ENCODE measurements around the gene SNAPC1. TPM values are rescaled to one million over a fixed set of nuclear protein-coding genes. Genes with fewer than 3 reads are reported as not detected.

Gene SNAPC1
- total and polyA plus RNA-seq, 2 donors (not counting 3 experiments of a cell fraction or from before 2014, with no cell fraction given), result 12.7 to 14.3 TPM

GRCh38 chr14:61746881-61747280 lies 15.3 kb upstream of the SNAPC1 start:
- Histone ChIP-seq H3K36me3 (ENCODE audit: control insufficient read depth in 2 of 2, extremely low read depth in 1 of 2, insufficient read depth in 2 of 2, low read length in 2 of 2) (peaks cover 10 to 32% of the 10 kb centered on the region in 2 experiments), H2AFZ (ENCODE audit: low read depth, low read length) (no peak overlapping the region), H3K9me3 (replicated peaks; ENCODE audit: control insufficient read depth, insufficient read depth, low read length) (no peaks in the 10 kb centered on the region), H3K9me1 (replicated peaks; ENCODE audit: control insufficient read depth, extremely low read depth, insufficient read depth, low read length) (no peaks in the 10 kb centered on the region), H3K9ac (replicated peaks; ENCODE audit: extremely low read depth, insufficient read depth, low read length) (no peak overlapping the region), H4K20me1 (replicated peaks; ENCODE audit: control insufficient read depth, extremely low read depth, insufficient read depth, low read length) (peaks cover 2% of the 10 kb centered on the region), H3K27me3 (ENCODE audit: control insufficient read depth in 2 of 2, insufficient read depth in 2 of 2, low read length in 2 of 2) (no peaks in the 10 kb centered on the region), H3K79me2 (ENCODE audit: control insufficient read depth, insufficient read depth, low read length) (peaks cover 75% of the 10 kb centered on the region), H3K4me3 (replicated peaks in 1 of 3; ENCODE audit: insufficient read depth in 1 of 3, low read depth in 1 of 3, low read length in 3 of 3) (peak overlapping the region in 1 of 3 experiments; percentile 47), H3K4me2 (ENCODE audit: insufficient read depth, low read length) (peak overlapping the region; percentile 91), H3K27ac (ENCODE audit: insufficient read depth, low read depth, low read length) (no peak overlapping the region), H3K4me1 (ENCODE audit: control insufficient read depth, extremely low read depth, insufficient read depth, low read length) (peaks cover 19% of the 10 kb centered on the region)
- intact Hi-C loops (cut with micrococcal nuclease), result no loop called here
- no TSS peak for BruUV-seq (replicated peaks)
- dilution Hi-C loops (cut with MboI; ENCODE audit: extremely low pct_ligation_motif_present, low sequenced_read_pairs), result loop anchor here (25.0 kb wide), 1 partner anchor 285 kb away; no protein-coding TSS in a partner anchor
- no peak for TF ChIP-seq EZH2 (IDR thresholded peaks at IDR 0.05; ENCODE audit: borderline replicate concordance, low read depth, low read length, severe bottlenecking)
- TF ChIP-seq POLR2A (IDR thresholded peaks at IDR 0.05; ENCODE audit: low read depth, low read length), result no peak
- no peak for TF ChIP-seq CTCF (IDR thresholded peaks at IDR 0.05; ENCODE audit: extremely low read depth in 1 of 2, insufficient read depth in 1 of 2, low read depth in 1 of 2, low read length in 2 of 2)
- TF ChIP-seq FOS (IDR thresholded peaks at IDR 0.05; ENCODE audit: borderline replicate concordance, insufficient read depth, low read length), result no peak
- TF ChIP-seq MAX (IDR thresholded peaks at IDR 0.05; ENCODE audit: insufficient read depth, insufficient read length), result no peak
- TF ChIP-seq GATA2 (IDR thresholded peaks at IDR 0.05; ENCODE audit: insufficient read depth, insufficient read length, low read depth, low read length), result no peak
- TF ChIP-seq JUN (IDR thresholded peaks at IDR 0.05; ENCODE audit: borderline replicate concordance, insufficient read depth, insufficient read length, low read depth), result no peak
- no peak for TF ChIP-seq MYC (IDR thresholded peaks at IDR 0.05; ENCODE audit: low read depth, low read length)
- no peak for TF ChIP-seq POLR2AphosphoS5 (IDR thresholded peaks at IDR 0.05; ENCODE audit: insufficient read depth, low read depth, low read length)
- CTCF ChIA-PET, result interaction anchor here (0.9 to 2.3 kb wide), 4 partner anchors 15 to 90 kb away, joined by 4 to 13 read pairs (median 7); partner anchors contain the start of gene SNAPC1
- POLR2A ChIA-PET, result interaction anchor here (0.7 kb wide), 1 partner anchor 148 kb away, joined by 4 read pairs; no protein-coding TSS in a partner anchor
- no peak for FAIRE-seq
- DNase-seq (ENCODE audit: low read depth, low spot score), result no peak

Data from endothelial cell of umbilical vein (primary cell).